Esophagus (tissue), 2 donors: ENCODE results near the gene SYT10. TPM values are rescaled to one million over a fixed set of nuclear protein-coding genes. Genes with fewer than 3 reads are reported as not detected.

Experiments used
- H3K27ac ChIP-seq, 2 donors: one replicate each; pipeline ENCODE4 v1.5.1; 2013; ENCODE audit warnings: low read depth in 2 of 2, mild to moderate bottlenecking in 2 of 2, inconsistent platforms in 1 of 2, low read length in 1 of 2, moderate library complexity in 1 of 2
- H3K27me3 ChIP-seq, 2 donors: one replicate each; pipeline ENCODE4 v1.6.1; 2013; ENCODE audit warnings: low read length in 2 of 2, control low read depth in 1 of 2, mild to moderate bottlenecking in 1 of 2; ENCODE audit not compliant: insufficient read depth in 2 of 2, control insufficient read depth in 1 of 2
- H3K36me3 ChIP-seq, 2 donors: one replicate each; pipeline ENCODE4 v1.6.1; 2013; ENCODE audit warnings: low read length in 1 of 2; ENCODE audit not compliant: control insufficient read depth in 2 of 2, insufficient read depth in 2 of 2
- H3K4me1 ChIP-seq, 2 donors: one replicate each; pipeline ENCODE4 v1.6.1; 2013; ENCODE audit warnings: low read length in 1 of 2; ENCODE audit not compliant: control insufficient read depth in 2 of 2, insufficient read depth in 2 of 2
- H3K4me3 ChIP-seq, 2 donors: one replicate each; pipeline ENCODE4 v1.5.1; 2013; ENCODE audit warnings: low read length in 2 of 2, mild to moderate bottlenecking in 2 of 2, low read depth in 1 of 2, moderate library complexity in 1 of 2
- H3K9me3 ChIP-seq, 2 donors: one replicate each; pipeline ENCODE4 v1.6.1; 2013; ENCODE audit warnings: mild to moderate bottlenecking in 2 of 2, low read depth in 1 of 2, low read length in 1 of 2, moderate library complexity in 1 of 2; ENCODE audit not compliant: control insufficient read depth in 2 of 2, insufficient read depth in 1 of 2
- WGBS, 2 donors: extraction: QIAGEN DNeasy Blood & Tissue Kit; methylation state at CpG; one replicate each; pipeline ENCODE4 v1.1.7; 2013; 5-methylcytosine and 5-hydroxymethylcytosine counted together
- polyA plus RNA-seq, 2 donors: library from polyadenylated mRNA; stranded (reverse); fragments of 200-250 nt; gene quantifications; one replicate each; pipeline ENCODE4 v1.2.3, GENCODE V29; 2013
- donor health status: healthy with polysubstance abuse.
- donor health status: Bipolar disorder and iron deficiency.

SYT10 gene, protein sequence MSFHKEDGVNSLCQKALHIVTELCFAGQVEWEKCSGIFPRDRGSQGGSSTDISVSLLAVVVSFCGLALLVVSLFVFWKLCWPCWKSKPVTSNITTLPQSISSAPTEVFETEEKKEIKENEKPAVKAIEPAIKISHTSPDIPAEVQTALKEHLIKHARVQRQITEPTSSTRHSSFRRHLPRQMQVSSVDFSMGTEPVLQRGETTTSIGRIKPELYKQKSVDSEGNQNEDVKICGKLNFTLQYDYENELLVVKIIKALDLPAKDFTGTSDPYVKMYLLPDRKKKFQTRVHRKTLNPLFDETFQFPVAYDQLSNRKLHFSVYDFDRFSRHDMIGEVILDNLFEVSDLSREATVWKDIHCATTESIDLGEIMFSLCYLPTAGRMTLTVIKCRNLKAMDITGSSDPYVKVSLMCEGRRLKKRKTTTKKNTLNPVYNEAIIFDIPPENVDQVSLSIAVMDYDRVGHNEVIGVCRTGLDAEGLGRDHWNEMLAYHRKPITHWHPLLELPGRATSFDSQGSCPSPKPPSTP
- under 1 TPM in 1 of 2 donors, not detected in 1; 0.01 TPM for polyA plus RNA-seq

DNA sequence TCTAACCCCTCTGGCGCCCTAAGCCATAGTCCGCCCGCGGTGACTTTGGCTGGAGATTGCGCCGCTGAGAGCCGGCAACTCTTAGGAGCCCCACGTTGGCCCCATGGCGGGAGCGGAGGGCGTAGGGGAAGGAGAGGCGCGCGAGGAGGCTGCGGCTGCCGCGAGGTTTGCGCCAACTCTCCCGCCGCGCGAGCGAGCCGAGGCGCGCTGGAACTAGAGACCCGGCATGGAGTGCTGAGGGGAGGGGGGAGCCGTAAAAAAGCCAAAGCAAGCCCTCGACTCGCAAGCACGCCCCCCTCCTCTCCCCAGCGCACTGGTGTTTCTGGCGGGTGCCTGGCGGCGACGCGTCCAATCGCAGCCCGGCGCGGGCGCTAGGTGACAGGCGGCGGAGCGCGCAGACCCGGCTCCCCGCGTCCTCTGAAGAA lies at the start of gene SYT10:
Gene SYT10 (minus strand): TSS at position 233 of the 425 bp plus-strand sequence. CDS start 297 bp downstream, outside the sequence.
- no peaks in the 10 kb centered on the region for H3K9me3 ChIP-seq
- H3K27ac ChIP-seq, result no peak within 1 kb of the TSS
- H3K4me3 ChIP-seq, result peak within 1 kb of the TSS; percentile 57 to 79
- peaks cover 0 to 6% of the 10 kb centered on the region in 2 donors for H3K4me1 ChIP-seq
- H3K27me3 ChIP-seq, result peaks cover 0 to 3% of the 10 kb centered on the region in 2 donors
- no peaks in the 10 kb centered on the region for H3K36me3 ChIP-seq
- 1 to 4% methylated on average over 26 to 49 of the region's 49 CpGs for WGBS, 2 donors

DNA sequence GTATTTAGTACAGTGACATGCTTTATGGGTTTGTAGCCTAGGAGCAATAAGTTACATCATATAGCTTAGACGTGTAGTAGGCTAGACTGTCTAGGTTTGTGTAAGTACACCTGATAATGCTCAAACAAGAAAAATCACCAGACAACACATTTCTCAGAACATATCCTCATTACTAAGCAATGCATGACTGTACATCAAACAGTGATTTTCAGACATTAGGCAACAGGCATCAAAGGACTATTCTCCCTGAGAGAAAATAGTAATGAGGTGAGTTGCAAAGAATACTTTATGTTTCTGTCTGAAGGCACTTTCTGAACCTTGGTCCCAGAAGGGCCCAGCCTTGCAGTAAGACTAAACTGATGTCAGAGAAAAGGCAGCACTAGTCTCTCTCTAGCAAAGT lies 48.4 kb upstream of the SYT10 start:
- WGBS, 2 donors, result 26 to 28% methylated on average over 1 of the region's 1 CpG
- no peak overlapping the region for H3K27ac ChIP-seq
- H3K4me3 ChIP-seq, result no peak overlapping the region
- peaks cover 3 to 7% of the 10 kb centered on the region in 2 donors for H3K9me3 ChIP-seq
- no peaks in the 10 kb centered on the region for H3K36me3 ChIP-seq
- H3K27me3 ChIP-seq, result no peaks in the 10 kb centered on the region
- no peaks in the 10 kb centered on the region for H3K4me1 ChIP-seq

DNA sequence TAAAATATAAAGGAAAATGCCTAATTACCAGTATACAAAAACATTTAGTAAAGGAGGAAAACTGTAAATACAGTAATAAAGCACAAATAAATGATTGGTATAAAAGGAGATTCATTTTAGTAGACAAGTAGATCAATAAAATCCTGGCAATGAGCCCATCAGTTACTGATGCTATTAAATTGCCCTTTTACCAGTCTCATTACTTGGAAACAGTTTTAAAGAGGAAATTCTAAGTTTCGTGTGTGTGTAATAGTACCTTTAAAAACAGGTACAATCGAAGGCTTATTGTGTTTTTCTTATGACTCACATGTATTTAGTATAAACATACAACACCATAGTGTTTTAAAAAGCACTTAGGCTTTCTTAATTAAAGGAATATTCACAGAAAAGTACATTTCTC lies 46.4 kb upstream of the SYT10 start:
- no peaks in the 10 kb centered on the region for H3K27me3 ChIP-seq
- 42 to 49% methylated on average over 2 of the region's 2 CpGs for WGBS, 2 donors
- H3K36me3 ChIP-seq, result no peaks in the 10 kb centered on the region
- H3K4me3 ChIP-seq, result no peak overlapping the region
- no peaks in the 10 kb centered on the region for H3K9me3 ChIP-seq
- no peaks in the 10 kb centered on the region for H3K4me1 ChIP-seq
- H3K27ac ChIP-seq, result no peak overlapping the region

DNA sequence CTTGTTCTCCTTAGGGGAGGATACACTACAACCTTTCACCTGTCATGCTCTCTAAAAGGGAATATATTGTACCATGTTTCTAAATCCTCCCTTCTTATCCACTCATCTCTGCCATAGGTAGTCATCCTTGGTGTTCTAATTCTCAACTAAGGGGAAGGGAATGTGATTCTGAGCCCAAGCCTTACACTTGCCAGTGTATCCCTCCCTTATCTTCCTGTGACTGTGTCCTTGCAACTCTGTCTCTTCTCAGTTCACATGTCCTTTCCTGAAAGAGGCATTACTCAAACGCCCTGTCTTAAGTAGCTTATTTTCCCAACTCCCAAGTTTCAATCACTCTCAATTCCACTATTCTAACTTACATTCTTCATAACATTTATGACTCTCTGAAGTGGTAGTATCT lies 44.5 kb upstream of the SYT10 start:
- 27 to 36% methylated on average over 1 of the region's 1 CpG for WGBS, 2 donors
- no peak overlapping the region for H3K27ac ChIP-seq
- no peaks in the 10 kb centered on the region for H3K27me3 ChIP-seq
- no peaks in the 10 kb centered on the region for H3K36me3 ChIP-seq
- no peak overlapping the region for H3K4me3 ChIP-seq
- H3K4me1 ChIP-seq, result no peaks in the 10 kb centered on the region
- no peaks in the 10 kb centered on the region for H3K9me3 ChIP-seq

DNA sequence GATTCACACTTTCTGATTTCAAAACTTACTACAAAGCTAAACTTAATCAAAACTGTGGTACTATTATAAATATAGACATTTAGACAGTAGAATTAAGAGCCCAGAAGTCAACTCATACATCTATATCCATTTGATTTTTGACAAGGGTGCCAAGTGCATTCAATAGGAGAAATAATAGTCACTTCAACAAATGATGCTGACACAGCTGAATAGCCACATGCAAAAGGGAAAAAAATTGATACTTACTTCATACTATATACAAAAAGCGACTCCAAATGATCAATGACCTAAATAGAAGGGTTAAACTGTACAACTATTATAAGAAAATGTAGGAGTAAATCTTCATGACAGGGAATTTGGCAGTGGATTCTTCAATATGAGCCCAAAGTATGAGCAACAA lies 40.7 kb upstream of the SYT10 start:
- 61 to 64% methylated on average over 1 of the region's 1 CpG for WGBS, 2 donors
- Histone ChIP-seq H3K4me1 (no peaks in the 10 kb centered on the region), H3K27ac (no peak overlapping the region), H3K4me3 (no peak overlapping the region), H3K27me3 (no peaks in the 10 kb centered on the region), H3K9me3 (peaks cover 0 to 3% of the 10 kb centered on the region in 2 donors), H3K36me3 (no peaks in the 10 kb centered on the region)

DNA sequence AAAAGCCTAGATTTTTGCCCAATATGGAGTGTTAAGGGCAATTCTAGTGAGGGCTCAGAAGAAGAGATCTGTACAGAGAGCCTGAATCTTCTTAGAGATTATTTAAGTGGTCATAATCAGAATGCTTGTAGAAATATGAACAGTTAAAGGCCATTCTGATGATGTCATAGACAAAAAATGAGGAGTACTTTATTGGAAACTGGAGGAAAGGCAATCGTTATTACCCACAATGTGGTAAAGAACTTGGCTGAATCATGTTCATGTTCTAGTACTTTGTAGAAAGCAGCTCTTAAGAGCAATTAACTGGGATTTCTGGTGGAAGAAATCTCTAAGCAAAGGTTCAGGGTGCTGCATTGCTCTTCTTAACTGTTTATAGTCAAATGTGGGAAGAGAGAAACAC lies 36.4 kb upstream of the SYT10 start:
- Histone ChIP-seq H3K9me3 (peaks cover 0 to 3% of the 10 kb centered on the region in 2 donors), H3K27ac (no peak overlapping the region), H3K4me1 (no peaks in the 10 kb centered on the region), H3K36me3 (no peaks in the 10 kb centered on the region), H3K4me3 (no peak overlapping the region), H3K27me3 (no peaks in the 10 kb centered on the region)
- WGBS, 2 donors, result 59 to 73% methylated on average over 1 of the region's 1 CpG

DNA sequence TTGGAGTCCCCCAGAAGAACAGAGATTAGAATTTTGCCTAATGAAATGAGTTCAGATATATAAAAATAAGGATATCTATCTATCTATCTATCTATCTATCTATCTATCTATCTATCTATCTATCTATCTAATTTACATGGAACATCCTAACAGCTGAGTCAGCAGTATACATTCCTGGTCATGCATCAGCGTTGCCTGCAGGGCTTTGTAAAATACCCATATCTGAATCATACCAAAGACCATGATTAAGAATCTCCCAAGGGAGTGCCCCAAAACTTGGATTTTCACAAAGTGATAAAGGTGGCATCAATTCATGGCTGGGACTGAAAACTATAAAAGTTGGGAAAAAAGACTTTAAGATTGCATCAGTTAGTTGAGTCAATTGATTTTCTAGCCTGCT lies 32.7 kb upstream of the SYT10 start:
- H3K4me3 ChIP-seq, result no peak overlapping the region
- no peak overlapping the region for H3K27ac ChIP-seq
- H3K9me3 ChIP-seq, result peaks cover 0 to 3% of the 10 kb centered on the region in 2 donors
- no peaks in the 10 kb centered on the region for H3K36me3 ChIP-seq
- WGBS, 2 donors, result 70 to 76% methylated on average over 1 of the region's 1 CpG
- H3K27me3 ChIP-seq, result no peaks in the 10 kb centered on the region
- H3K4me1 ChIP-seq, result no peaks in the 10 kb centered on the region

DNA sequence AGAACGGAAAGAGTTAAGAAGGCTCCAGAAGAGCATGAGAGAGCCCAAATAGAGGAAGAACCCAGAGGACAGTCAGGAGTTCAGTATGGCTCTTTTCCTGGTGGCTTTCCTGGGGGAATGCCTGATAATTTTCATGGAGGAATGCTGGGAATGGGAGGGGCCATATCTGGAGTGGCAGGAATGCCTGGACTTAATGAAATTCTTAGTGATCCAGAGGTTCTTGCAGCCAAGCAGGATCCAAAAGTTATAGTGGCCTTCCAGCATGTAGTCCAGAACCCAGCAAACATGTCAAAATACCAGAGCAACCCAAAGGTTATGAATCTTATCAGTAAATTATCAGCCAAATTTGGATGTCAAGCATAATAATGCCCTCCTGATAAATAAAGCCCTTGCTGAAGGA lies 15.5 kb upstream of the SYT10 start:
- Histone ChIP-seq H3K9me3 (no peaks in the 10 kb centered on the region), H3K36me3 (no peaks in the 10 kb centered on the region), H3K27me3 (no peaks in the 10 kb centered on the region), H3K4me1 (no peaks in the 10 kb centered on the region), H3K27ac (no peak overlapping the region), H3K4me3 (no peak overlapping the region)
- WGBS, 2 donors, result 88 to 99% methylated on average over 1 of the region's 1 CpG

DNA sequence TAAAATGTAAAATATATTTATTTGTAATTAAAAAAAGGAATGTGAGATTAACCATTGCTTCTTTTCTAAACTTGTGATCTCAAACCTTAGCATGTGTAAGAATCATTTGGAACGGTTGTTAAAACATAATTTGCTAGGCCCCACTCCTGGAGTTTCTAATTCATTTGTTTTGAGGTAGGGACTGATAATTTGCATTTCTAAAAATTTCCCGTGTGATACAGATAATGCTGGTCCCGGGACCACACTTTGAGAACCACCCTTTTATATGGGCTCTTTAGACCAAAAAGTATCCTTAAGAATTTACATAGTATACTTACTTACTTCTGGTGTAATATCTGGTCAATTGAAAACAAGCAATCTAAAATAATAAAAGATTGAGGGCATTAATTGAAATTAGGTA lies 10.9 kb upstream of the SYT10 start:
- WGBS, 2 donors, result 81 to 87% methylated on average over 3 of the region's 3 CpGs

DNA sequence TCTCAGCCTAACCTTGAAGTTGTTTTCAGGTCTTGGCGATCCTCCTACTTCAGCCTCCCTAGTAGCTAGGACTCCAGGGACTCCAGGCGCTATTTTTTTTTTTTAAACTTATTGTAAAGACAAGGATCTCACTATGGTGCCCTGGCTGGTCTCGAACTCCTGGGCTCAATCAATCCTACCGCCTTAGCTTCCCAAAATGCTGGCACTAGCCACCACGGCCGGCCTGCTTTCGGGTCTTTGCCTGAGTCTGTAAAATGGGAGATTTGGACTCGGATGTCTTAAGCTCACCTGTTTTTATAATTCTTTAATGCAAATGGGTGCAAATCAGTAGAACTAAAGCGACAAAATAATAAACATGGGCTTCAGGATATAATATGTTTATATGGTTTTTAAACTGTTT lies 858 bp upstream of the SYT10 start:
- H3K27me3 ChIP-seq, result peaks cover 0 to 3% of the 10 kb centered on the region in 2 donors
- H3K36me3 ChIP-seq, result no peaks in the 10 kb centered on the region
- peaks cover 0 to 6% of the 10 kb centered on the region in 2 donors for H3K4me1 ChIP-seq
- WGBS, 2 donors, result 93 to 95% methylated on average over 9 of the region's 9 CpGs
- H3K9me3 ChIP-seq, result no peaks in the 10 kb centered on the region
- H3K27ac ChIP-seq, result no peak overlapping the region
- no peak overlapping the region for H3K4me3 ChIP-seq

More for the DNA sequence above, 10.9 kb upstream of the SYT10 start:
- H3K27ac ChIP-seq, result no peak overlapping the region
- H3K36me3 ChIP-seq, result no peaks in the 10 kb centered on the region
- no peaks in the 10 kb centered on the region for H3K9me3 ChIP-seq
- no peaks in the 10 kb centered on the region for H3K27me3 ChIP-seq
- no peaks in the 10 kb centered on the region for H3K4me1 ChIP-seq
- H3K4me3 ChIP-seq, result no peak overlapping the region
